ENCODE data around the gene REV1.

Gene REV1

GRCh38 chr2:99485411-99485810 is 4.4 kb downstream of the REV1 start:
- no peak overlapping the region for H3K4me3 ChIP-seq (ENCODE audit: low read depth, low read length)

GRCh38 chr2:99484205-99484604 is 5.6 kb downstream of the REV1 start:
- Histone ChIP-seq H3K36me3 (peaks cover 6% of the 10 kb centered on the region), H3K27me3 (ENCODE audit: insufficient read depth, low read depth, severe bottlenecking) (no peaks in the 10 kb centered on the region), H3K4me3 (ENCODE audit: low read depth, low read length) (no peak overlapping the region), H3K9me3 (ENCODE audit: severe bottlenecking) (no peaks in the 10 kb centered on the region), H3K27ac (no peak overlapping the region)
- DNase-seq: no peak
- TF ChIP-seq CTCF (IDR thresholded peaks at IDR 0.05; ENCODE audit: low read depth, low read length): no peak

More at GRCh38 chr2:99485411-99485810, 4.4 kb downstream of the REV1 start:
- Histone ChIP-seq H3K27me3 (ENCODE audit: insufficient read depth, low read depth, severe bottlenecking) (no peaks in the 10 kb centered on the region), H3K9me3 (ENCODE audit: severe bottlenecking) (no peaks in the 10 kb centered on the region), H3K36me3 (peaks cover 6% of the 10 kb centered on the region), H3K27ac (no peak overlapping the region)
- DNase-seq: no peak
- no peak for TF ChIP-seq CTCF (IDR thresholded peaks at IDR 0.05; ENCODE audit: low read depth, low read length)

- H3K27me3 ChIP-seq (ENCODE audit: insufficient read depth, low read depth, severe bottlenecking): no peaks in the 10 kb centered on the region
- no peak for DNase-seq
- H3K9me3 ChIP-seq (ENCODE audit: severe bottlenecking): no peaks in the 10 kb centered on the region
- TF ChIP-seq CTCF (IDR thresholded peaks at IDR 0.05; ENCODE audit: low read depth, low read length): no peak
- no peak overlapping the region for H3K4me3 ChIP-seq (ENCODE audit: low read depth, low read length)
- H3K27ac ChIP-seq: no peak overlapping the region
- H3K36me3 ChIP-seq: peaks cover 6% of the 10 kb centered on the region
Observed at GRCh38 chr2:99481941-99482340, 7.9 kb downstream of the REV1 start.

GRCh38 chr2:99481527-99481926 is 8.3 kb downstream of the REV1 start:
- Histone ChIP-seq H3K9me3 (ENCODE audit: severe bottlenecking) (no peaks in the 10 kb centered on the region), H3K36me3 (peaks cover 8% of the 10 kb centered on the region), H3K4me3 (ENCODE audit: low read depth, low read length) (no peak overlapping the region), H3K27ac (no peak overlapping the region), H3K27me3 (ENCODE audit: insufficient read depth, low read depth, severe bottlenecking) (no peaks in the 10 kb centered on the region)
- no peak for DNase-seq
- no peak for TF ChIP-seq CTCF (IDR thresholded peaks at IDR 0.05; ENCODE audit: low read depth, low read length)

GRCh38 chr2:99480390-99480789 is 9.4 kb downstream of the REV1 start:
- no peak for DNase-seq
- H3K36me3 ChIP-seq: peaks cover 9% of the 10 kb centered on the region; the same call in 1 of the 2 replicates
- no peak overlapping the region for H3K27ac ChIP-seq
- H3K4me3 ChIP-seq (ENCODE audit: low read depth, low read length): no peak overlapping the region
- no peaks in the 10 kb centered on the region for H3K9me3 ChIP-seq (ENCODE audit: severe bottlenecking)
- H3K27me3 ChIP-seq (ENCODE audit: insufficient read depth, low read depth, severe bottlenecking): no peaks in the 10 kb centered on the region
- TF ChIP-seq CTCF (IDR thresholded peaks at IDR 0.05; ENCODE audit: low read depth, low read length): no peak

- H3K27ac ChIP-seq: no peak overlapping the region
- TF ChIP-seq CTCF (IDR thresholded peaks at IDR 0.05; ENCODE audit: low read depth, low read length): no peak
- DNase-seq: no peak
Observed at GRCh38 chr2:99478632-99479031, 11.2 kb downstream of the REV1 start.

More at GRCh38 chr2:99478632-99479031, 11.2 kb downstream of the REV1 start:
- Histone ChIP-seq H3K27me3 (ENCODE audit: insufficient read depth, low read depth, severe bottlenecking) (no peaks in the 10 kb centered on the region), H3K9me3 (ENCODE audit: severe bottlenecking) (no peaks in the 10 kb centered on the region), H3K36me3 (peaks cover 9% of the 10 kb centered on the region; the same call in 1 of the 2 replicates), H3K4me3 (ENCODE audit: low read depth, low read length) (no peak overlapping the region)
